Measurements from ENCODE around the gene MYL6B. TPM values are rescaled to one million over a fixed set of nuclear protein-coding genes. Genes with fewer than 3 reads are reported as not detected.

Gene MYL6B
- total RNA-seq (2014; rRNA removed; shearing (Covaris generic)), result 96.9 and 103 TPM in 2 replicates
- 164 and 170 TPM in 2 replicates for polyA plus RNA-seq (2016; fragmentation: Nextera tagmentation; extraction: Ambion mirVana)
- long read RNA-seq, partial matches to known transcripts, result 14 of 113 reads
- long read RNA-seq, other reads (novel, unspliced or antisense), result 93 of 113 reads

DNA sequence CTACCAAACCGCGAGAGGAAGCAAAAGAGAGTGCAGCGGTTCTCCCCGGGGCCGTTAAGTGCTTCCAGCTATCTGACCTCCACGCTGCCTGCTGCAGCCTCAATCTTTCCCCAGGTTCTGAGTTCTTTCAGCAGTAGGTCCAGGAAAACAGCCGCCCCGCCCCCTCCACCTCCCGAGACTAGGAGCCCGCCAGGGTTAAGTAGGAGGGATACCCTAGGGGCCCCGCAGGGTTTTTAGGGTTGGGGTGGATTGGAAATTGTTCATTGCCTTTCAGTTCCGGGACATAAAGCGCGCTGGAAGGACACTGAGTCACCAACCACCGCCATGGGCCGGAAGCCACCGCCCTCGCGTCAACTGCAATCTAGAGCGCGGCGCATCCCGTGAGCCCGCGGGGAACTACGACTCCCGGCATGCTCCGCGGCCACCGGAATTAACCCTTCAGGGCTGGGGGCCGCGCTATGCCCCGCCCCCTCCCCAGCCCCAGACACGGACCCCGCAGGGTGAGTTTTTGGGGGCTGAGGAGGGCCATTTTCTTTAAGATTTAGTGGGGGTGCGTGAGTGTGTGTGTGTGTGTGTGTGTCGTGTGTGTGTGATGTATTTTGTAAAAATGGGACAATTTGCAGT, at the start of gene MYL6B:
Gene MYL6B, plus strand, starts transcription at position 456 of the 624 bp plus-strand sequence. CDS start 1,332 bp downstream, outside the sequence.
- H3K36me3 Mint-ChIP-seq (ENCODE audit: low read depth), result peaks cover 20% of the 10 kb centered on the region
- Histone ChIP-seq H3K27me3 (ENCODE audit: insufficient read depth) (no peaks in the 10 kb centered on the region), H3K36me3 (ENCODE audit: insufficient read depth) (0 out of 2 replicates have a peak, but pooled peaks cover 2% of the 10 kb centered on the region), H3K27ac (ENCODE audit: low read depth) (peak within 1 kb of the TSS; percentile 98), H3K79me2 (replicated peaks; ENCODE audit: insufficient read depth) (peaks cover 13% of the 10 kb centered on the region; the same call in 1 of the 2 replicates), H3K4me2 (peak within 1 kb of the TSS; percentile 89), H3K4me1 (ENCODE audit: insufficient read depth) (peaks cover 22% of the 10 kb centered on the region), H2AFZ (peak within 1 kb of the TSS; percentile 88), H3K9me2 (ENCODE audit: insufficient read depth) (no peaks in the 10 kb centered on the region), H4K20me1 (replicated peaks; ENCODE audit: insufficient read depth) (no peaks in the 10 kb centered on the region), H3F3A (replicated peaks; ENCODE audit: low read depth) (peaks cover 24% of the 10 kb centered on the region), H3K4me3 (peak within 1 kb of the TSS; percentile 90)
- peak; percentile 86 for ATAC-seq
- no peaks in the 10 kb centered on the region; the same call in 1 of the 3 replicates for H3K9me3 Mint-ChIP-seq
- H3K4me3 Mint-ChIP-seq, result peak within 1 kb of the TSS; percentile 96
- peak within 1 kb of the TSS; percentile 98 for H3K27ac Mint-ChIP-seq
- DNase-seq (ENCODE audit: low spot score), result peak; percentile 97
- peaks cover 15% of the 10 kb centered on the region for H3K27me3 Mint-ChIP-seq (ENCODE audit: insufficient read depth, low read depth, poor library complexity)
- peaks cover 23% of the 10 kb centered on the region for H3K4me1 Mint-ChIP-seq
- TF ChIP-seq, protein P1, sequence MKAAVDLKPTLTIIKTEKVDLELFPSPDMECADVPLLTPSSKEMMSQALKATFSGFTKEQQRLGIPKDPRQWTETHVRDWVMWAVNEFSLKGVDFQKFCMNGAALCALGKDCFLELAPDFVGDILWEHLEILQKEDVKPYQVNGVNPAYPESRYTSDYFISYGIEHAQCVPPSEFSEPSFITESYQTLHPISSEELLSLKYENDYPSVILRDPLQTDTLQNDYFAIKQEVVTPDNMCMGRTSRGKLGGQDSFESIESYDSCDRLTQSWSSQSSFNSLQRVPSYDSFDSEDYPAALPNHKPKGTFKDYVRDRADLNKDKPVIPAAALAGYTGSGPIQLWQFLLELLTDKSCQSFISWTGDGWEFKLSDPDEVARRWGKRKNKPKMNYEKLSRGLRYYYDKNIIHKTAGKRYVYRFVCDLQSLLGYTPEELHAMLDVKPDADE (IDR thresholded peaks at IDR 0.05), result peak; percentile 90
- TF ChIP-seq JUNB (IDR thresholded peaks at IDR 0.05; ENCODE audit: unreplicated experiment), result no peak
- peak; percentile 42; the same call in 1 of the 2 replicates for TF ChIP-seq CREB1 (CRISPR knock-in tag; IDR thresholded peaks at IDR 0.05; ENCODE audit: low read depth)
- peak; percentile 83 for TF ChIP-seq POLR2AphosphoS5 (IDR thresholded peaks at IDR 0.05; ENCODE audit: low read depth)

DNA sequence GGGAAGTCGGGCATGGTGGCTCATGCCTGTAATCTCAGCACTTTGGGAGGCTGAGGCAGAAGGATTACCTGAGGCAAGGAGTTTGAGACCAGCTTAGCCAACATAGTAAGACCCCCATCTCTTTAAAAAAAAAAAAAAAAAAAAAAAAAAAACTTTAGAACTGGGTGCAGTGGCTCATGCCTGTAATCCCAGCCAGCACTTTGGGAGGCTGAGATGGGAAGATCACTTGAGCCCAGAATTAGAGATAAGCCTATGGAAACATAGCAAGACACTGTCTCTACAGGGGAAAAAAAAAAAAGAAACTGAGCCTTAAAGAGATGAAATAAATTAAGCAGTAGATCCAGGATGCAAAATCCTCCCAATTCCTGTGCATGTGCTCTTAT, 49.7 kb upstream of the MYL6B start:
- Histone ChIP-seq H3F3A (replicated peaks; ENCODE audit: low read depth) (peaks cover 37% of the 10 kb centered on the region), H3K36me3 (ENCODE audit: insufficient read depth) (peaks cover 40% of the 10 kb centered on the region), H2AFZ (no peak overlapping the region), H3K27me3 (ENCODE audit: insufficient read depth) (no peaks in the 10 kb centered on the region), H3K9me2 (ENCODE audit: insufficient read depth) (no peaks in the 10 kb centered on the region), H3K4me1 (ENCODE audit: insufficient read depth) (peaks cover 22% of the 10 kb centered on the region), H3K4me3 (no peak overlapping the region), H3K79me2 (replicated peaks; ENCODE audit: insufficient read depth) (peaks cover 32% of the 10 kb centered on the region), H4K20me1 (replicated peaks; ENCODE audit: insufficient read depth) (peaks cover 17% of the 10 kb centered on the region), H3K4me2 (0 out of 2 replicates have a peak overlapping the region, but pooled peaks have one; percentile 85), H3K27ac (ENCODE audit: low read depth) (peak overlapping the region; percentile 88; the same call in 1 of the 2 replicates)
- Mint-ChIP-seq H3K4me3 (peak overlapping the region; percentile 96; the same call in 2 of the 3 replicates), H3K27me3 (ENCODE audit: insufficient read depth, low read depth, poor library complexity) (peaks cover 13% of the 10 kb centered on the region), H3K36me3 (ENCODE audit: low read depth) (peaks cover 74% of the 10 kb centered on the region), H3K9me3 (no peaks in the 10 kb centered on the region), H3K27ac (no peak overlapping the region), H3K4me1 (peaks cover 21% of the 10 kb centered on the region)
- DNase-seq (ENCODE audit: low spot score) (no peak), ATAC-seq (no peak)
- TF ChIP-seq ZNF114 (CRISPR knock-in tag; IDR thresholded peaks at IDR 0.05) (no peak), EZH2phosphoT487 (IDR thresholded peaks at IDR 0.05; ENCODE audit: unreplicated experiment) (no peak), ZNF331 (CRISPR knock-in tag; IDR thresholded peaks at IDR 0.05; ENCODE audit: low read depth) (no peak)
- TF ChIP-seq, protein P2, sequence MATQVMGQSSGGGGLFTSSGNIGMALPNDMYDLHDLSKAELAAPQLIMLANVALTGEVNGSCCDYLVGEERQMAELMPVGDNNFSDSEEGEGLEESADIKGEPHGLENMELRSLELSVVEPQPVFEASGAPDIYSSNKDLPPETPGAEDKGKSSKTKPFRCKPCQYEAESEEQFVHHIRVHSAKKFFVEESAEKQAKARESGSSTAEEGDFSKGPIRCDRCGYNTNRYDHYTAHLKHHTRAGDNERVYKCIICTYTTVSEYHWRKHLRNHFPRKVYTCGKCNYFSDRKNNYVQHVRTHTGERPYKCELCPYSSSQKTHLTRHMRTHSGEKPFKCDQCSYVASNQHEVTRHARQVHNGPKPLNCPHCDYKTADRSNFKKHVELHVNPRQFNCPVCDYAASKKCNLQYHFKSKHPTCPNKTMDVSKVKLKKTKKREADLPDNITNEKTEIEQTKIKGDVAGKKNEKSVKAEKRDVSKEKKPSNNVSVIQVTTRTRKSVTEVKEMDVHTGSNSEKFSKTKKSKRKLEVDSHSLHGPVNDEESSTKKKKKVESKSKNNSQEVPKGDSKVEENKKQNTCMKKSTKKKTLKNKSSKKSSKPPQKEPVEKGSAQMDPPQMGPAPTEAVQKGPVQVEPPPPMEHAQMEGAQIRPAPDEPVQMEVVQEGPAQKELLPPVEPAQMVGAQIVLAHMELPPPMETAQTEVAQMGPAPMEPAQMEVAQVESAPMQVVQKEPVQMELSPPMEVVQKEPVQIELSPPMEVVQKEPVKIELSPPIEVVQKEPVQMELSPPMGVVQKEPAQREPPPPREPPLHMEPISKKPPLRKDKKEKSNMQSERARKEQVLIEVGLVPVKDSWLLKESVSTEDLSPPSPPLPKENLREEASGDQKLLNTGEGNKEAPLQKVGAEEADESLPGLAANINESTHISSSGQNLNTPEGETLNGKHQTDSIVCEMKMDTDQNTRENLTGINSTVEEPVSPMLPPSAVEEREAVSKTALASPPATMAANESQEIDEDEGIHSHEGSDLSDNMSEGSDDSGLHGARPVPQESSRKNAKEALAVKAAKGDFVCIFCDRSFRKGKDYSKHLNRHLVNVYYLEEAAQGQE (IDR thresholded peaks at IDR 0.05; ENCODE audit: unreplicated experiment), result no peak

Data from GM23338 (cell line).